Calu3 (cell line): ENCODE data around the gene ZFP62. TPM values are rescaled to one million over a fixed set of nuclear protein-coding genes. Genes with fewer than 3 reads are reported as not detected.

ENCODE experiments used
- BruUV-seq: library from RNA; stranded (reverse); fragments of 400-500 nt; replicated peaks from 2 replicates; lab custom pipeline; 2021; lab: Mats Ljungman, UMichigan
- CTCF ChIA-PET: fragments of 300-600 bp; sonication (Branson Sonifier 250); formaldehyde crosslinking; loops from one replicate; lab custom pipeline; 2022; ENCODE audit warnings: antibody characterized with exemption; lab: Charles Lee
- DNase-seq: peaks from one replicate; pipeline ENCODE4 v3.0.0; 2022
- H3K27ac Mint-ChIP-seq: one replicate; pipeline ENCODE4 v1.8.0; 2022; ENCODE audit warnings: mixed read lengths; ENCODE audit not compliant: unreplicated experiment
- H3K27me3 Mint-ChIP-seq: one replicate; pipeline ENCODE4 v1.8.0; 2022; ENCODE audit warnings: mixed read lengths; ENCODE audit not compliant: unreplicated experiment
- H3K36me3 Mint-ChIP-seq: one replicate; pipeline ENCODE4 v1.8.0; 2022; ENCODE audit warnings: mild to moderate bottlenecking, moderate library complexity, mixed read lengths; ENCODE audit not compliant: insufficient read depth, unreplicated experiment
- H3K4me1 Mint-ChIP-seq: one replicate; pipeline ENCODE4 v1.8.0; 2022; ENCODE audit warnings: mild to moderate bottlenecking, low read depth, mixed read lengths; ENCODE audit not compliant: unreplicated experiment
- H3K4me3 Mint-ChIP-seq: one replicate; pipeline ENCODE4 v1.8.0; 2022; ENCODE audit warnings: mild to moderate bottlenecking, low read depth, moderate library complexity, mixed read lengths; ENCODE audit not compliant: unreplicated experiment
- H3K9me3 Mint-ChIP-seq: one replicate; pipeline ENCODE4 v1.8.0; 2022; ENCODE audit warnings: low read depth, mixed read lengths; ENCODE audit not compliant: unreplicated experiment
- intact Hi-C: fragments of 100-400 bp; cut with micrococcal nuclease; formaldehyde crosslinking; loops from one replicate; pipeline ENCODE4 v1.10.0; 2022; ENCODE audit not compliant: unreplicated experiment
- total RNA-seq: library from RNA; stranded (reverse); gene quantifications from 2 replicates; pipeline ENCODE4 v1.2.3, GENCODE V29; 2022
- TF ChIP-seq, protein P1 (sequence below): fragments of 200-600 bp; IDR thresholded peaks from one replicate; pipeline ENCODE4 v1.8.0; 2022; ENCODE audit warnings: antibody characterized with exemption; ENCODE audit not compliant: unreplicated experiment

Gene ZFP62
- total RNA-seq, 1 experiment from 2014 or later = 46.4 TPM

GRCh38 chr5:180874804-180875582 lies 13.9 kb upstream of the ZFP62 start:
- H3K27ac Mint-ChIP-seq = no peak overlapping the region
- no peaks in the 10 kb centered on the region for H3K9me3 Mint-ChIP-seq

DNA sequence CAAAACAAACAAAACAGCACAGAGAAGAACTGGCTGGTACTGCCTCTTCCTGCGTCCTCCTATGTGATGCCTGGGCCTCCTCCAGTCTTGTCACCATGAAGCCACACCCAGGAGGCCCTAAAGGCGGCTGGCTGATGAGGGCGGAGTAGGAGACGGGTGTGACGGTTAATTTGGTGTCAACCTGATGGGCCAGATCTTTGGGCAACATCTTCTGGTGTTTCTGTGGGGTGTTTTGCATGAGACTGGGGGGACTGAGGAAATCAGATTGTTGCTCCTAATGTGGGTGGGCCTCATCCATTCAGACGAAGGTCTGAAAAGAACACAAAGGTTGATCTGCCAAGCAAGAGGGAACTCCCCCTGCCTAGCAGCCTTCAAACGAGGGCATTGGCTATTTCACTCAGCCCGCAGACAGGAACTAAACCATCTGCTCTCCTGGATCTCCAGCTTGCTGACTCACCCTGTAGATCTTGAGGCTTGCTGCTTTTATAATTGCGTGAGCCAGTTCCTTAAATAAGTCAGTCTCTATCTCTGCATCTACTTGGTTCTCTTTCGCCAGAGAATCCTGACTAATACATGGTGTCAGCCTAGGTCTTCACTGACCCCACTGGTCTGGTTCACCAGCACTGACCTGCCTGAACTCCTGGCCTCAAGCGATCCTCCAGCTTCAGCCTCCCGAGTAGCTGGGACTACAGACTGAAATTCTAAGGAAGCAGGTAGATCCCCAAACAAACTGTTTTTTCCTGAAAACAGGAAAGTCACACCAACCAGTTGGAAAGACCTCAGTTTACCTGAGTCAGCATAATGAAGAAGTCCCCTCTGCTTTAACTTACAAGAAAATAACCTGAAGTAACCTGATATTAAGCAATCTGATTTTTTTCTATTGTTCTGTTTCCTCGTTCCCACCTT lies 12.8 kb upstream of the ZFP62 start:
- no peak overlapping the region for H3K4me3 Mint-ChIP-seq
- no peak overlapping the region for H3K27ac Mint-ChIP-seq
- no peaks in the 10 kb centered on the region for H3K36me3 Mint-ChIP-seq
- DNase-seq = no peak
- no peaks in the 10 kb centered on the region for H3K9me3 Mint-ChIP-seq
- no TSS peak for BruUV-seq
- intact Hi-C loops = no loop called here
- TF ChIP-seq, protein P1, sequence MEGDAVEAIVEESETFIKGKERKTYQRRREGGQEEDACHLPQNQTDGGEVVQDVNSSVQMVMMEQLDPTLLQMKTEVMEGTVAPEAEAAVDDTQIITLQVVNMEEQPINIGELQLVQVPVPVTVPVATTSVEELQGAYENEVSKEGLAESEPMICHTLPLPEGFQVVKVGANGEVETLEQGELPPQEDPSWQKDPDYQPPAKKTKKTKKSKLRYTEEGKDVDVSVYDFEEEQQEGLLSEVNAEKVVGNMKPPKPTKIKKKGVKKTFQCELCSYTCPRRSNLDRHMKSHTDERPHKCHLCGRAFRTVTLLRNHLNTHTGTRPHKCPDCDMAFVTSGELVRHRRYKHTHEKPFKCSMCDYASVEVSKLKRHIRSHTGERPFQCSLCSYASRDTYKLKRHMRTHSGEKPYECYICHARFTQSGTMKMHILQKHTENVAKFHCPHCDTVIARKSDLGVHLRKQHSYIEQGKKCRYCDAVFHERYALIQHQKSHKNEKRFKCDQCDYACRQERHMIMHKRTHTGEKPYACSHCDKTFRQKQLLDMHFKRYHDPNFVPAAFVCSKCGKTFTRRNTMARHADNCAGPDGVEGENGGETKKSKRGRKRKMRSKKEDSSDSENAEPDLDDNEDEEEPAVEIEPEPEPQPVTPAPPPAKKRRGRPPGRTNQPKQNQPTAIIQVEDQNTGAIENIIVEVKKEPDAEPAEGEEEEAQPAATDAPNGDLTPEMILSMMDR = no peak
- H3K27me3 Mint-ChIP-seq = no peaks in the 10 kb centered on the region
- CTCF ChIA-PET = no interaction called here
- H3K4me1 Mint-ChIP-seq = peaks cover 5% of the 10 kb centered on the region

More at GRCh38 chr5:180874804-180875582, 13.9 kb upstream of the ZFP62 start:
- DNase-seq = no peak
- H3K36me3 Mint-ChIP-seq = no peaks in the 10 kb centered on the region
- TF ChIP-seq, protein P1 = no peak
- CTCF ChIA-PET = no interaction called here
- BruUV-seq = no TSS peak
- H3K27me3 Mint-ChIP-seq = no peaks in the 10 kb centered on the region
- H3K4me3 Mint-ChIP-seq = no peak overlapping the region
- intact Hi-C loops = no loop called here
- H3K4me1 Mint-ChIP-seq = no peaks in the 10 kb centered on the region

GRCh38 chr5:180872419-180872818 lies 11.3 kb upstream of the ZFP62 start:
- CTCF ChIA-PET = no interaction called here
- Mint-ChIP-seq H3K9me3 (no peaks in the 10 kb centered on the region), H3K4me1 (peaks cover 17% of the 10 kb centered on the region), H3K27me3 (no peaks in the 10 kb centered on the region), H3K27ac (no peak overlapping the region), H3K4me3 (no peak overlapping the region), H3K36me3 (no peaks in the 10 kb centered on the region)
- intact Hi-C loops = no loop called here
- TF ChIP-seq, protein P1 = no peak
- no peak for DNase-seq
- no TSS peak for BruUV-seq

DNA sequence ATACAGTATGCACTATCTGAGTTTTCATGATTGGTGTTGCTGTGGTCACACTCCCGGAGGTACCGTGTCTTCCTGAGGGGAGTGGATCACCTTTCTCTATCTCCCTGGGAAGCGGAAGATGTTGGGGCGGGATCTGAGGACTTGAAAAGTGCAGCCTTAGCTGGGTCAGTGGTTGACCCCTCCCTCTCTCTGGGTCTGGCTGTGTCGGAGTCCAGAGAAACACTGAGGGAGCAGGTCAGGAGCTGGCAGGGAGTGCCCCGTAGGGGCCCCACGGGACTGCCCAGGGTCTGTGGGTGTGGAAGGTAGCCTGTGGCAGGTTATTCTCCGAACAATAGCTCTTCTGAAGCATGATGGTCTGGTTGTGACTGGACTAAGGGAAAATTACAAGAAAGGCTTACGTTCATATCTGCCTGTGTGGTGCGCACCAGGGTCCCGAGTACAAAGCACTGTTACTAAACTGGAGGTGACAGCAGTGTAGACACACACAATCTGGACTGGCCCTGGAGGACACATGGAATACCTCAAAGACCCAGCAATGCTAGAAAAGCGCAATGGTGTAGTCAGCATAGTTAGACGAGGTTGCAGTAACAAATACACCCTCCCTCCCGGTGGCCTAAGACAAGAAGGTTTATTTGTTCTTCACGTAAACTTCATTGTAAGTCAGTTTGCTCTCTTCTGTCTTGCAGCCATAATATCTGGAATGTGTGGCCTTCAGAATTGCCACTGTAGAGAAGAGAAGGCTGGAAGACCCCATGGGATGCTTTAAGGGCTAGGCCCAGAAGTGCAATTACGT lies 9.4 kb upstream of the ZFP62 start:
- intact Hi-C loops = no loop called here
- H3K27me3 Mint-ChIP-seq = no peaks in the 10 kb centered on the region
- no peak for DNase-seq
- H3K9me3 Mint-ChIP-seq = no peaks in the 10 kb centered on the region
- TF ChIP-seq, protein P1 = no peak
- no TSS peak for BruUV-seq
- CTCF ChIA-PET = no interaction called here
- H3K27ac Mint-ChIP-seq = no peak overlapping the region
- no peak overlapping the region for H3K4me3 Mint-ChIP-seq
- no peaks in the 10 kb centered on the region for H3K36me3 Mint-ChIP-seq
- peaks cover 35% of the 10 kb centered on the region for H3K4me1 Mint-ChIP-seq
